GM19239 (cell line): ENCODE measurements around the gene SHROOM3.

Experiments used
- DNase-seq: peaks from one replicate; pipeline ENCODE4 v3.0.0; 2011; ENCODE audit warnings: low spot score; ENCODE audit not compliant: insufficient read length
- FAIRE-seq: peaks from 2 replicates; lab custom pipeline; 2011; peaks lifted over from hg19 to GRCh38; lab: Jason Lieb, UNC

Gene SHROOM3

GRCh38 chr4:76562161-76562560 is 127.1 kb downstream of the SHROOM3 start:
- no peak for DNase-seq
- FAIRE-seq, result no peak

- FAIRE-seq (no peak), DNase-seq (no peak)
Observed at GRCh38 chr4:76562836-76563453, 127.9 kb downstream of the SHROOM3 start.

GRCh38 chr4:76563454-76564122 is 128.6 kb downstream of the SHROOM3 start:
- FAIRE-seq, result no peak
- no peak for DNase-seq

GRCh38 chr4:76564123-76564915 is 129.3 kb downstream of the SHROOM3 start:
- no peak for DNase-seq
- no peak for FAIRE-seq

- no peak for DNase-seq
- no peak for FAIRE-seq
Observed at GRCh38 chr4:76568262-76568661, 133.2 kb downstream of the SHROOM3 start.

- FAIRE-seq, result no peak
- DNase-seq, result no peak
Observed at GRCh38 chr4:76569225-76569624, 134.2 kb downstream of the SHROOM3 start.

GRCh38 chr4:76569706-76570105 is 134.7 kb downstream of the SHROOM3 start:
- FAIRE-seq, result no peak
- no peak for DNase-seq

GRCh38 chr4:76570141-76570973 is 135.3 kb downstream of the SHROOM3 start:
- DNase-seq (no peak), FAIRE-seq (no peak)

GRCh38 chr4:76571274-76571673 is 136.2 kb downstream of the SHROOM3 start:
- FAIRE-seq, result no peak
- DNase-seq, result no peak

GRCh38 chr4:76572224-76572623 is 137.2 kb downstream of the SHROOM3 start:
- no peak for FAIRE-seq
- DNase-seq, result no peak

GRCh38 chr4:76576824-76577223 is 141.8 kb downstream of the SHROOM3 start:
- FAIRE-seq, result no peak
- DNase-seq, result no peak

- no peak for FAIRE-seq
Observed at GRCh38 chr4:76578002-76578560, 143.1 kb downstream of the SHROOM3 start.

GRCh38 chr4:76579596-76580375 is 144.8 kb downstream of the SHROOM3 start:
- no peak for FAIRE-seq
- no peak for DNase-seq

More at GRCh38 chr4:76578002-76578560, 143.1 kb downstream of the SHROOM3 start:
- no peak for DNase-seq

- no peak for DNase-seq
- no peak for FAIRE-seq
Observed at GRCh38 chr4:76581077-76581962, 146.3 kb downstream of the SHROOM3 start.

GRCh38 chr4:76582074-76582816 is 147.2 kb downstream of the SHROOM3 start:
- FAIRE-seq, result no peak
- DNase-seq, result no peak

- FAIRE-seq (no peak), DNase-seq (no peak)
Observed at GRCh38 chr4:76582817-76583087, 147.7 kb downstream of the SHROOM3 start.

- FAIRE-seq (no peak), DNase-seq (no peak)
Observed at GRCh38 chr4:76584241-76585152, 149.5 kb downstream of the SHROOM3 start.
